ENCODE results near the gene MLX. TPM values are rescaled to one million over a fixed set of nuclear protein-coding genes. Genes with fewer than 3 reads are reported as not detected.
A peak's percentile ranks its signal among the peaks of the same experiment; 100 is the strongest.

Gene MLX
- total RNA-seq, 1 donor from 2014 or later: 26.8 TPM

GRCh38 chr17:42571435-42572225 is 4.7 kb downstream of the MLX start:
- Mint-ChIP-seq H3K4me3 (ENCODE audit: low read depth) (no peak overlapping the region), H3K36me3 (ENCODE audit: insufficient read depth) (peaks cover 17% of the 10 kb centered on the region), H3K27me3 (no peaks in the 10 kb centered on the region), H3K9me3 (ENCODE audit: low read depth) (no peaks in the 10 kb centered on the region), H3K4me1 (ENCODE audit: low read depth) (peaks cover 10% of the 10 kb centered on the region), H3K27ac (no peak overlapping the region)
- DNase-seq (ENCODE audit: low spot score, unreplicated experiment): no peak
- TF ChIP-seq CTCF (IDR thresholded peaks at IDR 0.05; ENCODE audit: unreplicated experiment): no peak

DNA sequence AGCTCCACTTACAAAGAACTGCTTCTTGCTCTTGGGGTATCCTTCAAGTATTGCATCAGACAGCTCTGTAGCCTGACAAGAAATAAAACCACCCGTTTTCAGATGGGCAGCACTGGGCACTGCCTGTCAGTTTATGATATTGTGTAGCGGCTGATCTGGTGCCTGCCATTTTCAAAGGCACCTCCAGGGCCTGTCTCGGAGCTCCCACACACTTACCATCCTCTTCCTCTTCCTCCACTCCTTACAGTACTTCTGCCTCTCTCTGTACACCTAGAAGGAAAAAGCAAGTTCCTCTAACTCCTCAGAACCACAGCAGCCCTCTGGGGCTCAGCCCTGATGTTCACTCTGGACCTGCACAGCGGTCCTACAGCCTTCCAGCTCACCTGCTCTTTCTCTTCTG is 6.2 kb downstream of the MLX start:
- no peak for DNase-seq (ENCODE audit: low spot score, unreplicated experiment)
- TF ChIP-seq CTCF (IDR thresholded peaks at IDR 0.05; ENCODE audit: unreplicated experiment): no peak
- peaks cover 15% of the 10 kb centered on the region for H3K4me1 Mint-ChIP-seq (ENCODE audit: low read depth)
- H3K4me3 Mint-ChIP-seq (ENCODE audit: low read depth): no peak overlapping the region
- peaks cover 17% of the 10 kb centered on the region for H3K36me3 Mint-ChIP-seq (ENCODE audit: insufficient read depth)
- H3K9me3 Mint-ChIP-seq (ENCODE audit: low read depth): no peaks in the 10 kb centered on the region
- no peaks in the 10 kb centered on the region for H3K27me3 Mint-ChIP-seq
- no peak overlapping the region for H3K27ac Mint-ChIP-seq

GRCh38 chr17:42574463-42574862 is 7.6 kb downstream of the MLX start:
- Mint-ChIP-seq H3K4me3 (ENCODE audit: low read depth) (no peak overlapping the region), H3K9me3 (ENCODE audit: low read depth) (no peaks in the 10 kb centered on the region), H3K4me1 (ENCODE audit: low read depth) (peaks cover 18% of the 10 kb centered on the region), H3K27ac (no peak overlapping the region), H3K27me3 (no peaks in the 10 kb centered on the region), H3K36me3 (ENCODE audit: insufficient read depth) (peaks cover 17% of the 10 kb centered on the region)
- no peak for TF ChIP-seq CTCF (IDR thresholded peaks at IDR 0.05; ENCODE audit: unreplicated experiment)
- DNase-seq (ENCODE audit: low spot score, unreplicated experiment): no peak

DNA sequence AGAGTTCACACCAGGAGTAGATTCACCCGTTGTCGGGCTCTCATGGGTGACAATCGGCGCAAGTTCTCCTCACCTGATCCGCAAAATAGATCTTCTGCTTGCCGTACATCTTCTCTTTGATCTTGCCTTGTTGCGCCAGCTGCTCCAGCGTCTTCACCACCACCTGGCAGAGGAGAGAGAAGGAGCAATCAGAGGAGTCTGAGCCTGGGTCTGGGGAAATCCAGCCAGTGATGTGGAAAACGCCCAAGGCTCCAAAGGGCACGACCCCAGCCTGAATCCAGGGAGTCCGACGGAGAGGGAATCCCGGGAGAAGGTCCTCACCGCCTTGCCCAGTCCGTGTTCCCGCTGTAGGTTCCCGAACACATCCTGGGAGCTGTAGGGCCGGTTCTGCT is 10.2 kb downstream of the MLX start:
- peaks cover 10% of the 10 kb centered on the region for H3K36me3 Mint-ChIP-seq (ENCODE audit: insufficient read depth)
- TF ChIP-seq CTCF (IDR thresholded peaks at IDR 0.05; ENCODE audit: unreplicated experiment): no peak
- peaks cover 18% of the 10 kb centered on the region for H3K4me1 Mint-ChIP-seq (ENCODE audit: low read depth)
- H3K27me3 Mint-ChIP-seq: no peaks in the 10 kb centered on the region
- no peak overlapping the region for H3K27ac Mint-ChIP-seq
- no peaks in the 10 kb centered on the region for H3K9me3 Mint-ChIP-seq (ENCODE audit: low read depth)
- no peak for DNase-seq (ENCODE audit: low spot score, unreplicated experiment)
- H3K4me3 Mint-ChIP-seq (ENCODE audit: low read depth): peak overlapping the region; percentile 96

- Mint-ChIP-seq H3K36me3 (ENCODE audit: insufficient read depth) (peaks cover 9% of the 10 kb centered on the region), H3K27me3 (no peaks in the 10 kb centered on the region), H3K9me3 (ENCODE audit: low read depth) (no peaks in the 10 kb centered on the region), H3K4me1 (ENCODE audit: low read depth) (peaks cover 18% of the 10 kb centered on the region), H3K27ac (peak within 1 kb of the TSS; percentile 98), H3K4me3 (ENCODE audit: low read depth) (peak within 1 kb of the TSS; percentile 96)
- peak; percentile 38 for TF ChIP-seq CTCF (IDR thresholded peaks at IDR 0.05; ENCODE audit: unreplicated experiment)
- DNase-seq (ENCODE audit: low spot score, unreplicated experiment): peak; percentile 81
Measured at GRCh38 chr17:42577532-42578281, 10.8 kb downstream of the MLX start, which contains the start of gene PSMC3IP. PSMC3IP (minus strand) TSS chr17:42577729; CDS start chr17:42577686, 43 bp downstream.

All from progenitor cell of endocrine pancreas (in vitro differentiated cells).